DOHH2 (cell line): ENCODE results near the gene MUC6.

Experiments
- H3F3A ChIP-seq: fragments of 200-600 bp; sonication (generic), shearing (Covaris generic); 2 replicates; pipeline ENCODE4 v1.6.0; 2016; ENCODE audit warnings: antibody characterized with exemption, mild to moderate bottlenecking; ENCODE audit not compliant: control insufficient read depth, insufficient read depth
- H3K27ac ChIP-seq: fragments of 200-600 bp; sonication (generic); 2 replicates; pipeline ENCODE4 v1.5.1; 2014; ENCODE audit warnings: low read depth, mild to moderate bottlenecking, low read length, moderate library complexity
- H3K27me3 ChIP-seq: fragments of 200-600 bp; sonication (generic); 2 replicates; pipeline ENCODE4 v1.6.1; 2014; ENCODE audit warnings: mild to moderate bottlenecking, low read length, mixed read lengths; ENCODE audit not compliant: control insufficient read depth
- H3K36me3 ChIP-seq: fragments of 200-600 bp; sonication (generic); 2 replicates; pipeline ENCODE4 v1.6.1; 2014; ENCODE audit warnings: mild to moderate bottlenecking, low read length, moderate library complexity, mixed read lengths; ENCODE audit not compliant: control insufficient read depth
- H3K4me1 ChIP-seq: fragments of 200-600 bp; sonication (generic); 2 replicates; pipeline ENCODE4 v1.6.1; 2014; ENCODE audit warnings: mild to moderate bottlenecking, low read length, mixed read lengths; ENCODE audit not compliant: control insufficient read depth
- H3K4me2 ChIP-seq: fragments of 200-600 bp; sonication (generic); 2 replicates; pipeline ENCODE4 v1.6.0; 2014; ENCODE audit warnings: mild to moderate bottlenecking, low read length, moderate library complexity
- H3K4me3 ChIP-seq: fragments of 200-600 bp; sonication (generic); 2 replicates; pipeline ENCODE4 v1.5.1; 2014; ENCODE audit warnings: mild to moderate bottlenecking, low read length, mixed read lengths
- H3K79me2 ChIP-seq: fragments of 200-600 bp; sonication (generic); 2 replicates; pipeline ENCODE4 v1.6.1; 2014; ENCODE audit warnings: mild to moderate bottlenecking, low read length, mixed read lengths; ENCODE audit not compliant: control insufficient read depth
- H3K9me2 ChIP-seq: fragments of 200-600 bp; sonication (generic); replicated peaks from 2 replicates; pipeline ENCODE4 v1.6.1; 2014; ENCODE audit warnings: mild to moderate bottlenecking, low read length, mixed read lengths; ENCODE audit not compliant: control insufficient read depth
- H3K9me3 ChIP-seq: fragments of 200-600 bp; sonication (generic); 2 replicates; pipeline ENCODE4 v1.6.1; 2014; ENCODE audit warnings: antibody characterized with exemption, low read length, mixed read lengths; ENCODE audit not compliant: control insufficient read depth, insufficient read depth
- H4K20me1 ChIP-seq: fragments of 200-600 bp; sonication (generic); 2 replicates; pipeline ENCODE4 v1.6.0; 2014; ENCODE audit warnings: low read depth, mild to moderate bottlenecking, antibody characterized with exemption, low read length, moderate library complexity; ENCODE audit not compliant: control insufficient read depth, insufficient read depth
- EZH2phosphoT487 ChIP-seq: fragments of 200-600 bp; sonication (generic); IDR thresholded peaks from 2 replicates; pipeline ENCODE4 v1.6.1; 2017; ENCODE audit warnings: borderline replicate concordance, mild to moderate bottlenecking, antibody characterized with exemption, low read length, moderate library complexity, mixed read lengths
- TF ChIP-seq, protein P1 (sequence below): fragments of 200-600 bp; sonication (generic); IDR thresholded peaks from one replicate; pipeline ENCODE4 v1.5.1; 2014; ENCODE audit warnings: antibody characterized with exemption, mild to moderate bottlenecking, low read depth, low read length; ENCODE audit not compliant: poor library complexity, severe bottlenecking

The MUC6 gene

DNA sequence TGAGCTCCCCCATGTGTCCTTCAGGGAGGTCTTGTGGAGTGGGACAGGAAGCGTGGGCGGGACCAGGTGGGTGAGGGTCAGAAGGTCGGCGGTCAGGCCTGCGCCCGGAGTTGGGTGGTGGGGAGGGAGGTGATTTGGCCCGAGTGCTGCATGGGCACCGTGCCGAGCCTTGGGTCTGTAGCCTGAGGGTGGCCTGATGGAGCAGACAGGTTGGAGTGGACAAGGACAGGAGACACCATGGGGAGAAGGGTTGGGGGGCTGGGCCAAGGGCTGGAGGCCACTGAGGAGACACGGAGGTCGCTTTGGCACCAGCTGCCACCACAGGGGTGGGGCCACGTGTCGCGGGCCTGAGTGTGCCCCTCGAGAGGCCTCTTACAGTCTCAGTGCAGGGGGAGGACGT is 57.7 kb downstream of the MUC6 start:
- Histone ChIP-seq H3F3A (no peaks in the 10 kb centered on the region), H3K27me3 (no peaks in the 10 kb centered on the region), H4K20me1 (no peaks in the 10 kb centered on the region; the same call in 1 of the 2 replicates), H3K79me2 (no peaks in the 10 kb centered on the region), H3K9me3 (no peaks in the 10 kb centered on the region), H3K4me1 (no peaks in the 10 kb centered on the region), H3K4me2 (no peak overlapping the region), H3K4me3 (no peak overlapping the region), H3K27ac (no peak overlapping the region), H3K9me2 (no peaks in the 10 kb centered on the region), H3K36me3 (peaks cover 17% of the 10 kb centered on the region)
- TF ChIP-seq EZH2phosphoT487 = no peak
- TF ChIP-seq, protein P1, sequence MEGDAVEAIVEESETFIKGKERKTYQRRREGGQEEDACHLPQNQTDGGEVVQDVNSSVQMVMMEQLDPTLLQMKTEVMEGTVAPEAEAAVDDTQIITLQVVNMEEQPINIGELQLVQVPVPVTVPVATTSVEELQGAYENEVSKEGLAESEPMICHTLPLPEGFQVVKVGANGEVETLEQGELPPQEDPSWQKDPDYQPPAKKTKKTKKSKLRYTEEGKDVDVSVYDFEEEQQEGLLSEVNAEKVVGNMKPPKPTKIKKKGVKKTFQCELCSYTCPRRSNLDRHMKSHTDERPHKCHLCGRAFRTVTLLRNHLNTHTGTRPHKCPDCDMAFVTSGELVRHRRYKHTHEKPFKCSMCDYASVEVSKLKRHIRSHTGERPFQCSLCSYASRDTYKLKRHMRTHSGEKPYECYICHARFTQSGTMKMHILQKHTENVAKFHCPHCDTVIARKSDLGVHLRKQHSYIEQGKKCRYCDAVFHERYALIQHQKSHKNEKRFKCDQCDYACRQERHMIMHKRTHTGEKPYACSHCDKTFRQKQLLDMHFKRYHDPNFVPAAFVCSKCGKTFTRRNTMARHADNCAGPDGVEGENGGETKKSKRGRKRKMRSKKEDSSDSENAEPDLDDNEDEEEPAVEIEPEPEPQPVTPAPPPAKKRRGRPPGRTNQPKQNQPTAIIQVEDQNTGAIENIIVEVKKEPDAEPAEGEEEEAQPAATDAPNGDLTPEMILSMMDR = no peak

DNA sequence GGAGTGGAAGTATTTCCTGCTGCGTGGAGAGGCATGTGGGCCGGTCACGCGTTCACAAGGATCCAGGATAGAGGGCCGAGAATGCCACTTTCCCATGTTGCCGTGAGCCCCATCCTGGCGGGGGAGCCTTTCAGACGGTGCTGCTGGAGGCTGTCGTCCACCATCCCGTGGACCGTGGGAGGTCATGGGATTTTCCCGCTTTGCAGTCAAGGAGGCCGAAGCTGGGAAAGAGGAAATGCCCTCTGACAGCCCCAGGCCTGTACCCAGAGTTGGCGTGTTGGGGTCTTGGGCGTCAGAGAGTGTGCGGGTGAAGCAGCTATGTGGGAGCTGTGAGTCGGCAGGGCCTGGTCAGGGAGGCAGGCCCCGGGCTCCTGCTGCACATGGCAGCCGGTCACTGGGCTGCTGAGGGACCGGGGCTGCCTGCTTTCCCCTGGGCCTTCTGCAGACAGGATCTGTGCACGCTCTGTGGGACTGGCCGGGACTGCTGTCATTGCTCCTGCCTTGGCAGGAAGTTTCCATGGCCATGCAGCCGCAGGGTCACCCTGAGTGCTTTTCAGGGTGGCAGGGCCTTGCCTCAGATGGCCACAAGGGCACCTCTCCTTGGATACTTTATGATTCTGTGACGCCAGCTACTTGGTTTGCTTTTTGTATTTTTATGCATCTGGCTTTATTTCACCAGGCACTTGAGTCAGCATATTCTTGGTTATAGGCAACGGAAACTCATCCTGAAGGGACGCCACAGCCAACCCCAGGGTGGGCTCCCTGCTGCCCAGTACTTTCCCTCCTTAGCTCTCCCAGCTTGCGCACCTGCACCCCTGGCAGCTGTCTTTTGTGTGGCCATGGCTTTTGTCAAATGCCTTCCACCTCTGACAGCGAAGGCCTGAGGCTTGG is 58.4 kb downstream of the MUC6 start:
- H3K9me2 ChIP-seq = no peaks in the 10 kb centered on the region
- H3K9me3 ChIP-seq = no peaks in the 10 kb centered on the region
- H3K4me3 ChIP-seq = no peak overlapping the region
- TF ChIP-seq, protein P1 = no peak
- no peak for TF ChIP-seq EZH2phosphoT487
- no peak overlapping the region for H3K4me2 ChIP-seq
- no peaks in the 10 kb centered on the region for H3F3A ChIP-seq
- H3K27me3 ChIP-seq = no peaks in the 10 kb centered on the region
- no peaks in the 10 kb centered on the region for H3K79me2 ChIP-seq
- H3K36me3 ChIP-seq = peaks cover 19% of the 10 kb centered on the region
- H4K20me1 ChIP-seq = no peaks in the 10 kb centered on the region; the same call in 1 of the 2 replicates
- H3K4me1 ChIP-seq = no peaks in the 10 kb centered on the region
- no peak overlapping the region for H3K27ac ChIP-seq

DNA sequence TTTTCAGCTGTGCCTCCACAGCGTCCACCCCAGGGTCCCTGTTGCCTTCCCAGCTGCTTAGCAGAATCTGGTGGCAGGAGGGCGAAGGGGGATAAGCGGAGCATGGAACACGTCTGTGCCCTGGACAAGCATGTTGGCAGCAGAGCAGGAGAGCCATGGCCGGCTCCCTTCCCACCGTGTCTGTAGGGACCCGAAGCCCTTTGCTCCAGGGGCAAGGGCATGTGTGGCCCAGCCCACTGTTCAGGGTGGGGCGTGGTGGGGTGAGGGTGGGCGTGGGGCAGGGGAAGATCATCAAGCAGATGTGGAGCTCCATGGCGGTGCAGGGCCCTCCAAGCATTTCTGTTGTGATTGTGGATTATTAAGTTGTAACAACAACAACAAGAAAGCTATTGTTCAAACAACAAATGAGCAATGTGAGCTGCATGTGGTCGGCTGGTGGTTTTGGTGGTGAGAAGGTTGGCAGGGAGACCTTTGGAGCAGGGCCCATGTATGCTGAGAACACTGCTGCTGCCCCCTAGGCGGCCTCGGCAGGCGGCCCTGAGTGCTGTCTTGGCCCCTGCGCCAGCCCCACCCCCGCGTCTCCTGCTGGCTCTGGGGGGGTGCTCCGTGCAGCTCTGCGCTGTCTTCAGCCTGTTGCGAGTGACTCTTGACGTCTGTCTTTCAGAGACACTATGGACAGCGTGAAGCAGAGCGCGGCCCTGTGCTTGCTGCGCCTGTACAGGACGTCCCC is 59.9 kb downstream of the MUC6 start:
- Histone ChIP-seq H3K9me2 (no peaks in the 10 kb centered on the region), H4K20me1 (no peaks in the 10 kb centered on the region; the same call in 1 of the 2 replicates), H3K4me2 (no peak overlapping the region), H3K79me2 (no peaks in the 10 kb centered on the region), H3K9me3 (no peaks in the 10 kb centered on the region), H3K4me1 (no peaks in the 10 kb centered on the region), H3K36me3 (peaks cover 32% of the 10 kb centered on the region), H3K27ac (no peak overlapping the region), H3F3A (no peaks in the 10 kb centered on the region), H3K27me3 (no peaks in the 10 kb centered on the region), H3K4me3 (no peak overlapping the region)
- no peak for TF ChIP-seq EZH2phosphoT487
- TF ChIP-seq, protein P1 = no peak
